Esophagus squamous epithelium (tissue), 4 donors: ENCODE data around the gene MRPL21.

Experiments
- CTCF ChIP-seq, 6 experiments: fragments of 450-650 bp in 4 of 6; fragments of 200-600 bp in 2 of 6; sonication (generic) in 2 of 6; IDR thresholded peaks; one replicate each; pipeline ENCODE4 v1.5.1; 2016 to 2019; ENCODE audit warnings: antibody characterized with exemption in 6 of 6, mild to moderate bottlenecking in 4 of 6, moderate library complexity in 4 of 6
- POLR2A ChIP-seq, 4 donors: fragments of 450-650 bp; IDR thresholded peaks; one replicate each; pipeline ENCODE4 v1.6.1; 2017; ENCODE audit warnings: antibody characterized with exemption in 4 of 4, mild to moderate bottlenecking in 4 of 4, moderate library complexity in 3 of 4

GRCh38 chr11:68890490-68891231 lies 13.0 kb downstream of the MRPL21 start:
- TF ChIP-seq POLR2A (IDR thresholded peaks at IDR 0.05): no peak
- TF ChIP-seq CTCF (IDR thresholded peaks at IDR 0.05): no peak
